Neural cell (in vitro differentiated cells): Measurements from ENCODE around the gene LRBA. TPM values are rescaled to one million over a fixed set of nuclear protein-coding genes. Genes with fewer than 3 reads are reported as not detected.

ENCODE experiments used
- H2AFZ ChIP-seq: fragments of 200-600, 300-800 bp; sonication (generic), shearing (Covaris generic); 2 replicates; pipeline ENCODE4 v1.6.0; 2014; ENCODE audit warnings: low read depth, mild to moderate bottlenecking, antibody characterized with exemption, low read length, moderate library complexity
- H3F3A ChIP-seq: fragments of 200-600 bp; shearing (Covaris generic); 2 replicates; pipeline ENCODE4 v1.6.1; 2016; ENCODE audit warnings: mild to moderate bottlenecking, moderate library complexity, mixed read lengths, antibody characterized with exemption, low read length; ENCODE audit not compliant: insufficient read depth, poor library complexity, severe bottlenecking
- H3K27ac ChIP-seq: fragments of 200-600, 300-800 bp; sonication (generic), shearing (Covaris generic); 2 replicates; pipeline ENCODE4 v1.5.1; 2014; ENCODE audit warnings: mild to moderate bottlenecking, low read length, moderate library complexity
- H3K27me3 ChIP-seq: fragments of 300-800, 200-600 bp; sonication (generic), shearing (Covaris generic); 2 replicates; pipeline ENCODE4 v1.6.0; 2014; ENCODE audit warnings: mild to moderate bottlenecking, low read depth, low read length, moderate library complexity; ENCODE audit not compliant: insufficient read depth
- H3K36me3 ChIP-seq: fragments of 300-800, 200-600 bp; sonication (generic), shearing (Covaris generic); 2 replicates; pipeline ENCODE4 v1.5.1; 2014; ENCODE audit warnings: mild to moderate bottlenecking, antibody characterized with exemption, low read length, moderate library complexity; ENCODE audit not compliant: insufficient read depth
- H3K4me2 ChIP-seq: fragments of 300-800, 200-600 bp; sonication (generic), shearing (Covaris generic); 2 replicates; pipeline ENCODE4 v1.6.0; 2014; ENCODE audit warnings: mild to moderate bottlenecking, low read length
- H3K4me3 ChIP-seq: fragments of 300-800, 200-600 bp; sonication (generic), shearing (Covaris generic); 2 replicates; pipeline ENCODE4 v1.5.1; 2014; ENCODE audit warnings: mild to moderate bottlenecking, low read length, moderate library complexity
- H3K79me2 ChIP-seq: fragments of 200-600 bp; shearing (Covaris generic); replicated peaks from 2 replicates; pipeline ENCODE4 v1.6.0; 2014; ENCODE audit warnings: mild to moderate bottlenecking, low read length, moderate library complexity; ENCODE audit not compliant: insufficient read depth
- H3K9ac ChIP-seq: fragments of 300-800, 200-600 bp; sonication (generic), shearing (Covaris generic); 2 replicates; pipeline ENCODE4 v1.6.1; 2016; ENCODE audit warnings: mild to moderate bottlenecking, low read length, mixed read lengths
- H3K9me2 ChIP-seq: fragments of 200-600 bp; shearing (Covaris generic); 2 replicates; pipeline ENCODE4 v1.6.1; 2016; ENCODE audit warnings: mild to moderate bottlenecking, low read length, mixed read lengths; ENCODE audit not compliant: insufficient read depth
- H3K9me3 ChIP-seq: fragments of 200-600, 300-800 bp; sonication (generic), shearing (Covaris generic); 2 replicates; pipeline ENCODE4 v1.6.1; 2016; ENCODE audit warnings: mild to moderate bottlenecking, mixed run types, low read length, moderate library complexity, mixed read lengths
- H4K20me1 ChIP-seq: fragments of 200-600 bp; shearing (Covaris generic); 2 replicates; pipeline ENCODE4 v1.6.1; 2016; ENCODE audit warnings: mild to moderate bottlenecking, mixed run types; ENCODE audit not compliant: insufficient read depth
- EP300 ChIP-seq: fragments of 450-650 bp; conservative IDR thresholded peaks from 2 replicates; pipeline ENCODE4 v1.6.1; 2014; ENCODE audit warnings: antibody characterized with exemption, mild to moderate bottlenecking, moderate library complexity; ENCODE audit not compliant: poor library complexity, severe bottlenecking
- EZH2 ChIP-seq: fragments of 200-600, 300-800 bp; shearing (Covaris generic), sonication (generic); IDR thresholded peaks from 2 replicates; pipeline ENCODE4 v1.6.1; 2014; ENCODE audit warnings: antibody characterized with exemption, low read length, borderline replicate concordance, mild to moderate bottlenecking; ENCODE audit not compliant: insufficient read depth, poor library complexity, severe bottlenecking
- MXI1 ChIP-seq: fragments of 450-650 bp; conservative IDR thresholded peaks from 2 replicates; pipeline ENCODE4 v1.6.1; 2014; ENCODE audit warnings: antibody characterized with exemption, mild to moderate bottlenecking; ENCODE audit not compliant: poor library complexity, severe bottlenecking
- POLR2AphosphoS5 ChIP-seq: IDR thresholded peaks from 2 replicates; pipeline ENCODE4 v1.6.1; 2012
- RAD21 ChIP-seq: fragments of 450-650 bp; conservative IDR thresholded peaks from 2 replicates; pipeline ENCODE4 v1.6.1; 2014; ENCODE audit warnings: antibody characterized with exemption, mild to moderate bottlenecking, moderate library complexity
- SMC3 ChIP-seq: fragments of 450-650 bp; conservative IDR thresholded peaks from 2 replicates; pipeline ENCODE4 v1.6.1; 2014; ENCODE audit warnings: antibody characterized with exemption, mild to moderate bottlenecking, moderate library complexity; ENCODE audit not compliant: poor library complexity
- TAF1 ChIP-seq: IDR thresholded peaks from 2 replicates; pipeline ENCODE4 v1.6.1; 2012; ENCODE audit warnings: low read depth
- polyA plus RNA-seq: library from polyadenylated mRNA; depleted of rRNA; stranded (reverse); fragments of >200 nt; gene quantifications from 2 replicates; pipeline ENCODE4 v1.2.3, GENCODE V29; 2014
- TF ChIP-seq, protein P1 (sequence below): IDR thresholded peaks from 2 replicates; pipeline ENCODE4 v1.6.1; 2012; ENCODE audit warnings: borderline replicate concordance
- TF ChIP-seq, protein P2 (sequence below): fragments of 450-650 bp; IDR thresholded peaks from 2 replicates; pipeline ENCODE4 v1.5.1; 2014; ENCODE audit warnings: antibody characterized with exemption, mild to moderate bottlenecking, moderate library complexity; ENCODE audit not compliant: poor library complexity, severe bottlenecking

The LRBA gene
- polyA plus RNA-seq, 1 donor from 2014 or later, result 7.1 TPM

DNA sequence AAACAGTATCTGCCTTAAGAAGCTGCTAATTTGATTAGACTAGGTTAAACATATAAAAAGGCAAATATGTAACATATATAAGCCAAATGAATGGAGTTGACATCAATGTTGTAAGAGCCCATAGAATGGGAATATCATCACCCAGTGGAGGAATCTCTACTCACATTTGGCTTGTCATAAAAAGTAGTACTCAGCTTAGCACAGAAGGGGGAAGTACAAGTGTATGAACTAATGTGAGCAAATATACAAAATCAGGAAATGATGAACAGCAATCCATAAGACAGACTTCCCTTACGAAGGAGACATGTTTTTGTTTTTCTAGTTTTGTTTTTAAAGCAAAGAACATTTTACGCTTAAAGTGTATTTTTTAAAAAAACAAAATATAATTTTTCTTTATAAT lies 358.2 kb downstream of the LRBA start:
- no peak overlapping the region for H3K27ac ChIP-seq
- no peaks in the 10 kb centered on the region for H3K9me2 ChIP-seq
- no peak overlapping the region for H3K9ac ChIP-seq
- H2AFZ ChIP-seq, result no peak overlapping the region
- H4K20me1 ChIP-seq, result no peaks in the 10 kb centered on the region
- H3K9me3 ChIP-seq, result no peaks in the 10 kb centered on the region
- H3K79me2 ChIP-seq, result no peaks in the 10 kb centered on the region
- H3K4me2 ChIP-seq, result no peak overlapping the region
- H3F3A ChIP-seq, result no peaks in the 10 kb centered on the region
- no peak overlapping the region for H3K4me3 ChIP-seq
- H3K27me3 ChIP-seq, result no peaks in the 10 kb centered on the region
- no peaks in the 10 kb centered on the region for H3K36me3 ChIP-seq
- no peak for TF ChIP-seq EP300
- TF ChIP-seq EZH2, result no peak
- TF ChIP-seq MXI1, result no peak
- no peak for TF ChIP-seq POLR2AphosphoS5
- TF ChIP-seq, protein P1, sequence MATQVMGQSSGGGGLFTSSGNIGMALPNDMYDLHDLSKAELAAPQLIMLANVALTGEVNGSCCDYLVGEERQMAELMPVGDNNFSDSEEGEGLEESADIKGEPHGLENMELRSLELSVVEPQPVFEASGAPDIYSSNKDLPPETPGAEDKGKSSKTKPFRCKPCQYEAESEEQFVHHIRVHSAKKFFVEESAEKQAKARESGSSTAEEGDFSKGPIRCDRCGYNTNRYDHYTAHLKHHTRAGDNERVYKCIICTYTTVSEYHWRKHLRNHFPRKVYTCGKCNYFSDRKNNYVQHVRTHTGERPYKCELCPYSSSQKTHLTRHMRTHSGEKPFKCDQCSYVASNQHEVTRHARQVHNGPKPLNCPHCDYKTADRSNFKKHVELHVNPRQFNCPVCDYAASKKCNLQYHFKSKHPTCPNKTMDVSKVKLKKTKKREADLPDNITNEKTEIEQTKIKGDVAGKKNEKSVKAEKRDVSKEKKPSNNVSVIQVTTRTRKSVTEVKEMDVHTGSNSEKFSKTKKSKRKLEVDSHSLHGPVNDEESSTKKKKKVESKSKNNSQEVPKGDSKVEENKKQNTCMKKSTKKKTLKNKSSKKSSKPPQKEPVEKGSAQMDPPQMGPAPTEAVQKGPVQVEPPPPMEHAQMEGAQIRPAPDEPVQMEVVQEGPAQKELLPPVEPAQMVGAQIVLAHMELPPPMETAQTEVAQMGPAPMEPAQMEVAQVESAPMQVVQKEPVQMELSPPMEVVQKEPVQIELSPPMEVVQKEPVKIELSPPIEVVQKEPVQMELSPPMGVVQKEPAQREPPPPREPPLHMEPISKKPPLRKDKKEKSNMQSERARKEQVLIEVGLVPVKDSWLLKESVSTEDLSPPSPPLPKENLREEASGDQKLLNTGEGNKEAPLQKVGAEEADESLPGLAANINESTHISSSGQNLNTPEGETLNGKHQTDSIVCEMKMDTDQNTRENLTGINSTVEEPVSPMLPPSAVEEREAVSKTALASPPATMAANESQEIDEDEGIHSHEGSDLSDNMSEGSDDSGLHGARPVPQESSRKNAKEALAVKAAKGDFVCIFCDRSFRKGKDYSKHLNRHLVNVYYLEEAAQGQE, result no peak
- TF ChIP-seq TAF1, result no peak
- no peak for TF ChIP-seq RAD21
- TF ChIP-seq SMC3, result no peak
- TF ChIP-seq, protein P2, sequence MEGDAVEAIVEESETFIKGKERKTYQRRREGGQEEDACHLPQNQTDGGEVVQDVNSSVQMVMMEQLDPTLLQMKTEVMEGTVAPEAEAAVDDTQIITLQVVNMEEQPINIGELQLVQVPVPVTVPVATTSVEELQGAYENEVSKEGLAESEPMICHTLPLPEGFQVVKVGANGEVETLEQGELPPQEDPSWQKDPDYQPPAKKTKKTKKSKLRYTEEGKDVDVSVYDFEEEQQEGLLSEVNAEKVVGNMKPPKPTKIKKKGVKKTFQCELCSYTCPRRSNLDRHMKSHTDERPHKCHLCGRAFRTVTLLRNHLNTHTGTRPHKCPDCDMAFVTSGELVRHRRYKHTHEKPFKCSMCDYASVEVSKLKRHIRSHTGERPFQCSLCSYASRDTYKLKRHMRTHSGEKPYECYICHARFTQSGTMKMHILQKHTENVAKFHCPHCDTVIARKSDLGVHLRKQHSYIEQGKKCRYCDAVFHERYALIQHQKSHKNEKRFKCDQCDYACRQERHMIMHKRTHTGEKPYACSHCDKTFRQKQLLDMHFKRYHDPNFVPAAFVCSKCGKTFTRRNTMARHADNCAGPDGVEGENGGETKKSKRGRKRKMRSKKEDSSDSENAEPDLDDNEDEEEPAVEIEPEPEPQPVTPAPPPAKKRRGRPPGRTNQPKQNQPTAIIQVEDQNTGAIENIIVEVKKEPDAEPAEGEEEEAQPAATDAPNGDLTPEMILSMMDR, result no peak

DNA sequence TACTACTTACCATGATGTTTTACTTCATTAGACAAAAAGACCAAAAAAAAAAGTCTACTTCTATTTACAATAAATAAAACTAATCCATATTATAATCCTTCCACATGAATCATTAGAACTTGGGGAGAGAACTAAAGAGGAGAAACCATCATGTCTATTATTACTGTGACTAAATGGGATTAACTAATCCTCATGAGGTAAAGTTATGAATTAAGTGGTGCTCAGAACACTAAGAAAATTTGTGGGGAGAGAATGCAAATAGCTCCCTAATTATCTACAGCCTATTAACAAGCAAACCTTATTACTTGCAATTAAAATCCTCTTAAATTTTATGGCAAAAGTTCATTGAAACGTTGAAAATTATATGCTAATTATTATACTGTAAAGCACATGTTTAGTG lies 364.3 kb downstream of the LRBA start:
- no peaks in the 10 kb centered on the region for H3F3A ChIP-seq
- no peaks in the 10 kb centered on the region for H3K79me2 ChIP-seq
- no peak overlapping the region for H3K4me3 ChIP-seq
- no peak overlapping the region for H2AFZ ChIP-seq
- H3K27me3 ChIP-seq, result no peaks in the 10 kb centered on the region
- H3K27ac ChIP-seq, result no peak overlapping the region
- TF ChIP-seq, protein P1, result no peak
- no peak for TF ChIP-seq RAD21
- no peak for TF ChIP-seq TAF1
- TF ChIP-seq MXI1, result no peak
- TF ChIP-seq EZH2, result no peak
- TF ChIP-seq POLR2AphosphoS5, result no peak
- TF ChIP-seq, protein P2, result no peak
- TF ChIP-seq SMC3, result no peak
- no peak for TF ChIP-seq EP300
- no peaks in the 10 kb centered on the region for H3K36me3 ChIP-seq
- no peak overlapping the region for H3K9ac ChIP-seq
- H4K20me1 ChIP-seq, result no peaks in the 10 kb centered on the region
- H3K9me3 ChIP-seq, result no peaks in the 10 kb centered on the region
- H3K4me2 ChIP-seq, result no peak overlapping the region
- no peaks in the 10 kb centered on the region for H3K9me2 ChIP-seq
